IPS-20b (cell line): ENCODE measurements around the gene EGR2.

Experiments
- H3K27ac ChIP-seq: one replicate; pipeline ENCODE4 v1.5.1; 2013; ENCODE audit warnings: low read length
- H3K27me3 ChIP-seq: 2 replicates; pipeline ENCODE4 v1.6.1; 2013; ENCODE audit warnings: mild to moderate bottlenecking, low read length, inconsistent platforms; ENCODE audit not compliant: insufficient read depth
- H3K36me3 ChIP-seq: 2 replicates; pipeline ENCODE4 v1.6.1; 2013; ENCODE audit warnings: low read depth, mild to moderate bottlenecking, inconsistent platforms, low read length, moderate library complexity; ENCODE audit not compliant: insufficient read depth
- H3K4me1 ChIP-seq: 2 replicates; pipeline ENCODE4 v1.6.1; 2013; ENCODE audit warnings: mild to moderate bottlenecking, control low read depth, inconsistent platforms, low read length, moderate library complexity; ENCODE audit not compliant: insufficient read depth
- H3K4me3 ChIP-seq: 2 replicates; pipeline ENCODE4 v1.5.1; 2013; ENCODE audit warnings: mild to moderate bottlenecking, low read length, inconsistent platforms
- H3K9ac ChIP-seq: 2 replicates; pipeline ENCODE4 v1.6.1; 2013; ENCODE audit warnings: low read depth, mild to moderate bottlenecking, inconsistent platforms, low read length, moderate library complexity
- H3K9me3 ChIP-seq: 2 replicates; pipeline ENCODE4 v1.6.1; 2013; ENCODE audit warnings: mild to moderate bottlenecking, low read depth, low read length, inconsistent platforms; ENCODE audit not compliant: insufficient read depth

The EGR2 gene

DNA sequence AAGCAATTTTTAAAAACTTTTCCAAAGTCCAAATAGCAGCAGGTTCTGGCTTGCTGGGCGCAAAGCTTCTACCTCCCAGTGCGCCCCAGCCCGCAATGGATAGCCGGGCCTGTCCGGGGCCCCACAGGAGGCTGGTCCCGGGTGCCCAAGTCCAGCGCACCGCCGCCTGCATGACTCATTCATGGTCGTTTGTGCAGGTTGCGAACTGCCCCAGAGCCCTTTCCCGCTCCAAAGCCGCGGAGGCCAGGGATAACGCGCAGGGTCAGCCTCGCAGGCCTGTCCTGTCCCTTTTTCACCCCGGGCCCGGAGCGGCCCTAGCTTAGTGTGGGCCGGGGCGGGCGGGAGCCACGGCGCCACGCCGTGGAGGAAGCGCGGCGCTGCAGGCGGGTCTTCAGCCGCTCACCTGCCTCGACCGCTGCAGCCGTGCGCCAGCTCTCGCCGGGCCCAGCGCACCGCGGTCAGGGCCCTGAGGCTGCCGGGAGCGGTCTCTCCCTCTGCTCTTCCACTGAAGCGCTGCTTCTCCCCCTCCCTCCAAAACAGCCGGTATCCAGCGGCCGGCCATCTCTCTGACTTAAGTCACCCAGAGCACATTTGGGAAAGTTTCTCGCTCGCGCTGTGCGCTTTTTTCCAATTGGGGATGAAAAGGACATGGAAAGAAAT, 1.7 kb upstream of the EGR2 start:
- H3K27ac ChIP-seq, result no peak overlapping the region
- H3K9ac ChIP-seq, result peak overlapping the region; percentile 75; the same call in 1 of the 2 replicates
- H3K27me3 ChIP-seq, result peaks cover 85% of the 10 kb centered on the region

DNA sequence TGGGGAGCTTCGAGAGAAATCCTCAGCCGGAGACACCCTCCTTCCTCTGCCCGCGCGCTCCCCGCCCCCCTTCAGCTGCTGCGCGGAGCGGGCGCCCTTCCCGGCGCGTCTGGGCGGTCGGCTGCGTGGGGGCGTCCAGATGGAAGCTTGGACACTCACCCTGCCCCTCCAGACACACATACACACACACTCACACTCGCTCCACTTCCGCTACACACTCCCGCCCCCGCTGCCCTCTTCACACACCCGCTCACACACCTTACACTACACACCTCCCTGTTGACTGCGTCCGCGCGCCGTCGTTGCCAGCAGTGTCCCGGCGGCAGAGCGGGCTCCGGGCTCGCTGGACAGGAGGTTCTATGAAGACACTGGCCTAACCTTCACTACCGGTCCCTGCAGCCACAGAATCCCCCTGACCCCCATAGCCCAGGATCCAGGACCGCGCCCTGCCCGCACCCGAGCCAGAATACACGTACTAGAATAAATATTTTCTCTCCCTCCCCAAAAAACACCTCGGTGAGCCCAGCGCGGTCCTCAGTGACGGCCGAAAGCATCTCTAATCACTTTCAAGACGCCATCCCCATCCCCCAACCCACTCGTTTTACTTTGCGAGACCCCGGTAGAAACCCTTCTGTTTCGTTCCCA, 1.1 kb upstream of the EGR2 start:
- Histone ChIP-seq H3K27ac (no peak overlapping the region), H3K27me3 (peaks cover 91% of the 10 kb centered on the region), H3K4me1 (peaks cover 6% of the 10 kb centered on the region; the same call in 1 of the 2 replicates), H3K9ac (peak overlapping the region; percentile 75; the same call in 1 of the 2 replicates), H3K9me3 (no peaks in the 10 kb centered on the region), H3K36me3 (no peaks in the 10 kb centered on the region), H3K4me3 (peak overlapping the region; percentile 84)

More for the DNA sequence above, 1.7 kb upstream of the EGR2 start:
- Histone ChIP-seq H3K4me3 (peak overlapping the region; percentile 84), H3K36me3 (no peaks in the 10 kb centered on the region), H3K9me3 (no peaks in the 10 kb centered on the region), H3K4me1 (peaks cover 6% of the 10 kb centered on the region; the same call in 1 of the 2 replicates)

DNA sequence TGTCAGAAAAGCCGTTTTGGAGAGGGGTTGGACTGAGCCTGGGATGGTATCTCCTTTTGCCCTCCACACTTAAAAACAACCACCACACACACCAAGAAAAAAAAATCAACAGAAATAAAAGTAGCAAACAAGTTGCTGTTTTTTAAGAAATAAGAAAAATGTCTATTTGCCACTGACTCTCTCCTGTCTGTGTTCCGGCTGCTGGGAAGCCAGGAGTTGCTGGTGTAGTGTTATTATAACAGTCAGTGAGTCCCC, 163 bp downstream of the EGR2 start:
- H3K4me3 ChIP-seq, result peak overlapping the region; percentile 84
- H3K4me1 ChIP-seq, result peaks cover 6% of the 10 kb centered on the region; the same call in 1 of the 2 replicates
- no peaks in the 10 kb centered on the region for H3K9me3 ChIP-seq
- H3K27me3 ChIP-seq, result peaks cover 84% of the 10 kb centered on the region
- H3K36me3 ChIP-seq, result no peaks in the 10 kb centered on the region
- H3K27ac ChIP-seq, result no peak overlapping the region
- H3K9ac ChIP-seq, result peak overlapping the region; percentile 55; the same call in 1 of the 2 replicates

DNA sequence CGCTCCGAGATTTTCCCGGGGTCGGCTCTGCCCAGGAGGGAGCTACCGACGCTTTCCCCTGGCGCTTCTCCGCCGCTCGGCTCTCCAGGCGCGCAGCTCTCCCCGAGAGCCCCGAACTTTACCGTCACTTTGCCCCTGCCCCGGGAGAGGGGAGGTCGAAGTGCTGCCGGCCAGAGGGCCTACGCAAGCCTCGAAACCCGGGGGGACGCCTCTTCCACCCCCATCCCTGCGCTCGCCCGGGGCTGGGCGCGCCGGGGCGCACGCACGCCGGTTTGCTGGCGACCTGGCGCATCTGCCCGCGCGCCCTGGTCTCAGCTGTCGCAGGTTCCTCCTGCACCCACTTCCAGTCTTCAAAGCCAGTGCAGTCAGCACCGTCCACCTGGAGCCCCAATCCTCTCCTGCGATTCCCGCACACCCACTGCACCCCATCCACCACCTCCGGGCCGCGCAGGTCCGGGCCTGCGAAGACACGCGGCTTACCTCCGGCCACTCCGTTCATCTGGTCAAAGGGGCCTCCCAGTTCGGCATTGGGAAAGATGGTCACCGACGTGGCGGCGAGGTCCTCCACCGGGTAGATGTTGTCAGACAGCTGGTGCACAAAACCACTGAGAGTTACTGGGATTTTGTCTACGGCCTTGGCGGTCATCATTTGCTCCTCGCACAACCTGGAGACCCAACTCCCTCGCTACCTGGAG, 638 bp downstream of the EGR2 start:
- H3K9ac ChIP-seq, result peak overlapping the region; percentile 55; the same call in 1 of the 2 replicates
- peaks cover 79% of the 10 kb centered on the region for H3K27me3 ChIP-seq
- peak overlapping the region; percentile 84 for H3K4me3 ChIP-seq
- peaks cover 6% of the 10 kb centered on the region; the same call in 1 of the 2 replicates for H3K4me1 ChIP-seq
- H3K27ac ChIP-seq, result no peak overlapping the region
- H3K36me3 ChIP-seq, result no peaks in the 10 kb centered on the region
- H3K9me3 ChIP-seq, result no peaks in the 10 kb centered on the region

DNA sequence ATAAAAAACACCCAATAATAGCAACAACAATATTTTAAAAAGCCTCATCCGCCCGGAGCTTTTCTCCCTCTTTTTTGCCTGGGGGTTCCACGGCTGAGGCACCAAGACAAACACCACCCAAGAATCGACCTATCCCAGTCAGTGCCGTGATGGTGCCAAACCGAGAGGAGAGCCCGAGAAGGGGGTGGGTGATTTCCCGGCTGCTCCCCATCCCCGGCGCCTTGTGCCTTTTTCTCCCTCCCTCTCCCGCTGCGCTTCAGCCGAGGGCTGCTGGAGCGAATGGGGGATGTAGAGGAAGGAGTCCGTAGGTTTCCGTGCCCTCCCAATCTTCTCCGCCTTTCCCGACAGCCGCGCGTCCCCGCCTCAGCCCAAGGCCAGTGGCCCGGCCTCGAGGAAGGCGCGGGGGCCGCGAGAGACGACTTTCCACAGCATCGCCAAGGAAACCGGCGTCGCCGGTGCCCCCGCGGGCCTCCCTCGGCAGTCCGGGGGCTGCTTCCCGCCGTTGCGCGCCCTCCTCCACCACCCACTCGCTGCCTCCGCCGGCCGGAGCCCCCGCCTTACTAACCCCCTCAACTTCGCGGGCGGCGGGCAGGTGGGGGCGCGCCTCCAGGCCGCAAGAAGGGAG, 1.3 kb downstream of the EGR2 start:
- H3K9ac ChIP-seq, result peak overlapping the region; percentile 55; the same call in 1 of the 2 replicates
- H3K9me3 ChIP-seq, result no peaks in the 10 kb centered on the region
- H3K27me3 ChIP-seq, result peaks cover 72% of the 10 kb centered on the region
- peaks cover 6% of the 10 kb centered on the region; the same call in 1 of the 2 replicates for H3K4me1 ChIP-seq
- no peaks in the 10 kb centered on the region for H3K36me3 ChIP-seq
- H3K27ac ChIP-seq, result no peak overlapping the region
- peak overlapping the region; percentile 84 for H3K4me3 ChIP-seq

DNA sequence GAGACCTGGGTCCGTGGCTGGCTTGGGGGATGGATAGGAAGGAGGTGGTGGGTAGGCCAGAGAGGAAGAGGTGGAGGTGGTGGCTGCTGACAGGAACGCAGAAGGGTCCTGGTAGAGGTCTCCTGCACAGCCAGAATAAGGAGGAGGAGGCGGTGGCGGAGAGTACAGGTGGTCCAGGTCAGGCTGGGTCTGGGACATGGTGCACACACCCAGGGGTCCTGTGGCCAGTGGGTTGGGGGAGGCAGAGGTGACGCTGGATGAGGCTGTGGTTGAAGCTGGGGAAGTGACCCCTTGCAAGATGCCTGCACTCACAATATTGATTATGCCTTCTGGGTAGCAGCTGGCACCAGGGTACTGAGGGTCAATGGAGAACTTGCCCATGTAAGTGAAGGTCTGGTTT, 2.2 kb downstream of the EGR2 start:
- H3K4me1 ChIP-seq, result peaks cover 3% of the 10 kb centered on the region; the same call in 1 of the 2 replicates
- peaks cover 64% of the 10 kb centered on the region for H3K27me3 ChIP-seq
- H3K4me3 ChIP-seq, result 0 out of 2 replicates have a peak overlapping the region, but pooled peaks have one; percentile 84
- no peak overlapping the region for H3K27ac ChIP-seq
- peaks cover under 1% of the 10 kb centered on the region; the same call in 1 of the 2 replicates for H3K36me3 ChIP-seq
- H3K9ac ChIP-seq, result no peak overlapping the region
- H3K9me3 ChIP-seq, result no peaks in the 10 kb centered on the region

DNA sequence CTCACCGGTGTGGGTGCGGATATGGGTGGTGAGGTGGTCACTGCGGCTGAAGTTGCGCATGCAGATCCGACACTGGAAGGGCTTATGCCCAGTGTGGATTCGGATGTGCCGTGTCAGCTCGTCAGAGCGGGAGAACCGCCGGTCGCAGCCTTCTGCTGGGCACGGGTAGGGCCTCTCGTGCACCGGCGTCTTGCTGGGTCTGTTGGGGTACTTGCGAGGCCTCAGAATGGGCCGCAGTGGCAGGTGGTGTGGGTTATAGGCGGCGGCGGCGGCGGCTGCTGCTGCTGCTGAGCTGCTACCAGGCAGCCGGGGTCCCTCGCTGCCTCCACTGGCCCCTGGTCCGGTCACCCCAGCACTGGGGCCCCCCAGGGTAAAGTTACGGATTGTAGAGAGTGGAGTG, 2.7 kb downstream of the EGR2 start:
- Histone ChIP-seq H3K36me3 (peaks cover 5% of the 10 kb centered on the region; the same call in 1 of the 2 replicates), H3K27me3 (peaks cover 58% of the 10 kb centered on the region), H3K9ac (no peak overlapping the region), H3K27ac (no peak overlapping the region), H3K9me3 (no peaks in the 10 kb centered on the region), H3K4me1 (peaks cover 3% of the 10 kb centered on the region; the same call in 1 of the 2 replicates), H3K4me3 (no peak overlapping the region)

DNA sequence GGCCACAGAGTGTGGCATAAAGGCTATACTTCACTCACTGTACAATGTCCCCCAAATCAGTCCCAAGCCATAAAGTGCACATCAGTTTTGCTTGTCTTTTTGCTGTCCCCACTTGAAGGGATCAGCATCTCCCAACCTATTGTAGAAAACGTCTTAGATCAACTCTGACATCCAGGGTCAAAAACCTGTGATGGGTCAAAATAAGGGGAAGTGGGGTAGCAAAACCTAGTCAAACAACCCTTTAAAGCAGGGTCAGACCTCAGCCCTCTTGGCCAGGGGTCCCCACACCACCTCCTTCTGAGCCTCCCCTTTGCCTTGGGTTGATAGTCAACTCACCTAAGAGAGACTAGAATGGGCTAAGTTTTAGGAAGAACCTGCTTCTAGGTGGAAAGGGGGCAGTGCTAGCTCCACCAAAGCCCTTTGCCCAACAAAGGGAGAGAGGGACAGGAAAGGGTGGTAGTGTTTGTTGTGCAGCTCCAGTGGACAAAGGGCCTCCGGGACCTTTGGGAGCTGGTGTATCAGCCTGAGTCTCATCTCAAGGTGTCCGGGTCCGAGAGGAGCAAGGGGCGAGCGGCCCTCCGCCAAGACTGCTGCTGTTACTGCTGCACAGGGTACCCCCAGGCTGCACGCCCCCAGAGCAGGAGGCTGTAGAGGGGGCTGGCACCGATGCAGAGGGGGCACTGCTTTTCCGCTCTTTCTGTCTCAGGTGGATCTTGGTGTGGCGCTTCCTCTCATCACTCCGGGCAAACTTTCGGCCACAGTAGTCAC, 3.3 kb downstream of the EGR2 start:
- Histone ChIP-seq H3K27me3 (peaks cover 52% of the 10 kb centered on the region), H3K9me3 (no peaks in the 10 kb centered on the region), H3K4me3 (no peak overlapping the region), H3K9ac (no peak overlapping the region), H3K27ac (no peak overlapping the region), H3K4me1 (peaks cover 3% of the 10 kb centered on the region; the same call in 1 of the 2 replicates), H3K36me3 (peaks cover 5% of the 10 kb centered on the region; the same call in 1 of the 2 replicates)

DNA sequence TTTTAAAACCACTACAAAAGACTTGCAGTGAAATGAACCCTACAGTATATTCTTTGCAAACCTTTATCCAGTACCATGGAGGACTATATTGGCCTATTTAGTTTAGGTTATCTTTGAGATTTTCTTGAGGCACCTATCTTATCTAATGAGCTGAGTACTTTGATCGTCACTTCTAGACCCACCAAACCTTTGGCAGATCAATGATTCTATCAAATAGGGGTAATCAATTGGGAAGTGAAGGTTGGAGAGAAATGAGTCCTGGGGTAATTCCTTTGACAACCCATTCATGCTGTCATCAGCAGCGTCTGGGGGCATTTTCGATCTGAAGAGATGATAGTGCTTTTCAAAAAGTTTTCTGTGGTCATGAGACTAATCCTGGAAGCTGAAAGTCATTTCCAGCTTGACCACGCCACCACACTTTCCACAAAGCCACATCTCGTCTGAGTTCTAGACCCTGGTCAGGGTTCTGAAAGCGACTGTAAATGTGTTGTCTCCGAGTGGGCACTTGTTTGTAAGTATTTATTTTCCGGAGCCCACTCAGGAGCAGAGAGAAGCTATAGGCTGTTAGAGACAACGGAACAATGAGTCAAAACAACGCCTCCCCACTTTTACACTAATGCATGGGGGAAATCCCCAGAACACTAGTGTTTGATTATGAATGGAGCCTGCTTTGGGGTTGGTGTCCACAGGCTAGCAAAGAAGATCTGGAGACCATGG, 4.8 kb downstream of the EGR2 start:
- H3K27me3 ChIP-seq, result peaks cover 40% of the 10 kb centered on the region
- no peak overlapping the region for H3K4me3 ChIP-seq
- no peak overlapping the region for H3K9ac ChIP-seq
- H3K4me1 ChIP-seq, result peaks cover 11% of the 10 kb centered on the region
- H3K9me3 ChIP-seq, result no peaks in the 10 kb centered on the region
- peaks cover 7% of the 10 kb centered on the region; the same call in 1 of the 2 replicates for H3K36me3 ChIP-seq
- no peak overlapping the region for H3K27ac ChIP-seq

DNA sequence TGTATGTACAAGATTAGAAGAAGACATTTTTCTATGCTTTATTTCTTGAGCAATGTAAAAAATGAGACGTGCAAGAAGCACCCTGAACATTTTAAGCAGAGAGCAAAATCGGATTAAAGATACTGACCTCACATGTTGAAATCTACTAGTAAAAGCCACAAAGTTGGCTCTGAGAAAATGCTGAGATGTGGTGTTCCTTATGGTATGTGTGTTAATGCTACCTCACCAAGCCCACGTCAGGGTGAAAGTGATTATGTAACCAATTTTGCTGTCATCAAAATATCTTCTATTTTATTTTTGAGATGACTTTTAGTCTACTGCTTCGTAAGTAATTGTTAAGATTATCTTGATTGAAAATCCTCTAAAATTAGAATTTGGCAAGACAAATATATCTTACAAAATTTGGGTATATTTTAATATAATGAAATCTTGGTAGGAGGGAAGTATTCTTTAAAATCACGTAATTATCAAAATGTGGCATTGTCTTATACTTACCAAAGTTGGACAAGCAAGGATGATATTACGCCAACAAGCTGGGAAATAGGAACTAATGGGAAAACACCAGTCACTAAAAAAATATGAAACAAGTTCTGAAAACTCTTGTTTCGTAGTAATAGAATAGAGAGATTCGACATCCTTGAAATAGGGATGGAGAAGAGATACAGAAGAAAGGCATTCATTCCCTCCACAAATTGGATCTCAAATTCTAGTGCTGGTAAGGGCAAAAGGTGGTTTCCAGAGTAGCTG, 5.8 kb downstream of the EGR2 start:
- Histone ChIP-seq H3K4me1 (peaks cover 11% of the 10 kb centered on the region), H3K9ac (no peak overlapping the region), H3K27ac (no peak overlapping the region), H3K9me3 (no peaks in the 10 kb centered on the region), H3K36me3 (peaks cover 7% of the 10 kb centered on the region; the same call in 1 of the 2 replicates), H3K4me3 (no peak overlapping the region), H3K27me3 (peaks cover 30% of the 10 kb centered on the region)
